Activated T-cell treated with anti-CD3 and anti-CD28 coated beads, Interleukin-2, amount 50 U/mL, for 72 hours (primary cell): ENCODE measurements around the gene TMEM143. TPM values are rescaled to one million over a fixed set of nuclear protein-coding genes. Genes with fewer than 3 reads are reported as not detected.
"Not testable (repeated sequence)": the region's sequence is repeated elsewhere in the genome, so short reads cannot be mapped to it uniquely, and the experiment has no call there.

Experiments used
- ATAC-seq, 2 donors: fragments of 150-1000 bp; cut with Tn5 transposase; replicated peaks in 1 of 2; 2 replicates each; pipeline ENCODE4 v1.10.0; 2021; ENCODE audit warnings: moderate library complexity in 2 of 2, mild to moderate bottlenecking in 1 of 2
- DNase-seq, 2 donors: peaks; one replicate each; pipeline ENCODE4 v3.0.0; 2021 to 2022; ENCODE audit warnings: mixed read lengths in 1 of 2
- H3K27ac Mint-ChIP-seq: one replicate; pipeline ENCODE4 v1.8.0; 2022; ENCODE audit warnings: mild to moderate bottlenecking, moderate library complexity, mixed read lengths
- H3K27me3 Mint-ChIP-seq: one replicate; pipeline ENCODE4 v1.8.0; 2022; ENCODE audit warnings: low read depth, mixed read lengths
- H3K36me3 Mint-ChIP-seq, 2 donors: one replicate each; pipeline ENCODE4 v1.8.0; 2022; ENCODE audit warnings: mixed read lengths in 2 of 2, mild to moderate bottlenecking in 1 of 2; ENCODE audit not compliant: insufficient read depth in 2 of 2
- H3K4me1 Mint-ChIP-seq: one replicate; pipeline ENCODE4 v1.8.0; 2022; ENCODE audit warnings: low read depth, mixed read lengths
- H3K4me3 Mint-ChIP-seq, 2 donors: one replicate each; pipeline ENCODE4 v1.8.0; 2022; ENCODE audit warnings: mild to moderate bottlenecking in 2 of 2, mixed read lengths in 2 of 2, moderate library complexity in 2 of 2
- H3K9me3 Mint-ChIP-seq, 2 donors: one replicate each; pipeline ENCODE4 v1.8.0; 2022; ENCODE audit warnings: mixed read lengths in 2 of 2
- total RNA-seq, 2 donors: library from RNA; stranded (reverse); gene quantifications; one replicate each; pipeline ENCODE4 v1.2.3, GENCODE V29; 2022

The TMEM143 gene
- total RNA-seq, 2 donors from 2014 or later: 20.9 to 26.2 TPM

DNA sequence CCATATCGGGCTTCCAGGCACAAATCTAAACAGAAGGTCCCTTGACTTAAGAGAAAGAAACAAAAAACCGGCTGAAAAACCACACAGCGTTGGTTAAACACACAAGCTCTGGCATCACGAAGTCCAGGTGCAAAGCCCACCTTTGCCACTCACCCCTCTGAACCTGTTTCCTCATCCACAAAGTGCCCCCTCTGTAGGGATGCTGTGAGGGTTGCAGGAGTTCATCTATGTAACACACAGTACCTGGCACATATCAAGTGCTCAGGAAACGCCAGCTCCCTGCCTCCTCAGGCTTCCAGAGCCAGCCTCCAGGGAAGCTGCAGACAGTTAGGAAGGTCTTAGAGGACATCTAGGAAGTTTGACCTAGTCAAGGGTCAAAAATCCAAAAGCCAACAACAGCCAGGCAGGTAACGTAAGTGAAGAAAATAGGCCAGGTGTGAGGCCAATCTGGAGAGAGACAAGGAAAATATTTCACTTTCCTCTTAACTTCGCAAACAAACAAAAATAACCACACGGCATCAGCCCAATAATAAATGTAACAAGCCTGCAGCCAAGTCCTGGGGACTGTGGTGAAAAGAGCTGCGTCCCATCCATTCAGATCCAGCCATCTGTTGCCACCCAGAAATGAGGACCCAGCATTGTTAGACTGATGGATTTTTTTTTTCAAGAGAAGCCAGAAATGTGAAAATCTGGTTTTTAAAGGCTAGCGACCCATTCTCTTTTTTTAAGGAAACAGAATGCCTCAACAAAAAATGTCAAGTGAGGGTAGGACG, 17.6 kb upstream of the TMEM143 start:
- H3K27me3 Mint-ChIP-seq: no peaks in the 10 kb centered on the region
- H3K27ac Mint-ChIP-seq: no peak overlapping the region
- H3K36me3 Mint-ChIP-seq: peaks cover 0 to 8% of the 10 kb centered on the region in 2 donors
- no peaks in the 10 kb centered on the region for H3K9me3 Mint-ChIP-seq
- ATAC-seq (no peak), DNase-seq (no peak)
- H3K4me3 Mint-ChIP-seq: no peak overlapping the region
- H3K4me1 Mint-ChIP-seq: no peaks in the 10 kb centered on the region

DNA sequence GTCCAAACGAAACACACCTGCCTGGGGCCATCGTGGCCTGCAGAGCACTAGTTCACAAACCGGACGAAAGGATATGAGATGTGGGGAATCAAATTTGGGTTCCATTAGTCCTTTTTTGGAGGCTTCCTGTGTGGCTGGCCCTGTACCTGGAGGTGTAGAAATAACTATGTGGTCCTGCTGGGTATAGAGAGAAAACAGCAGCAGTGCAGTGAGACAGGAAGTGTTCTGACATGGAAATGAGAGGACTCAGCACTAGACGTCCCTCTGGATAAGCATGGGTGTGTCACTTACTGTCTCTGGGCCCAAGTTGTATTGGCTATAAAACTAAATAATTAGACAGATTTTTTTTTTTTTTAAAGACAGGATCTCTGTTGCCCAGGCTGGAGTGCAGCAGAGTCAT, 15.3 kb upstream of the TMEM143 start:
- Mint-ChIP-seq H3K4me3 (no peak overlapping the region), H3K27ac (no peak overlapping the region), H3K36me3 (peaks cover 0 to 4% of the 10 kb centered on the region in 2 donors), H3K4me1 (no peaks in the 10 kb centered on the region), H3K27me3 (no peaks in the 10 kb centered on the region), H3K9me3 (no peaks in the 10 kb centered on the region)
- ATAC-seq: no peak
- no peak for DNase-seq

DNA sequence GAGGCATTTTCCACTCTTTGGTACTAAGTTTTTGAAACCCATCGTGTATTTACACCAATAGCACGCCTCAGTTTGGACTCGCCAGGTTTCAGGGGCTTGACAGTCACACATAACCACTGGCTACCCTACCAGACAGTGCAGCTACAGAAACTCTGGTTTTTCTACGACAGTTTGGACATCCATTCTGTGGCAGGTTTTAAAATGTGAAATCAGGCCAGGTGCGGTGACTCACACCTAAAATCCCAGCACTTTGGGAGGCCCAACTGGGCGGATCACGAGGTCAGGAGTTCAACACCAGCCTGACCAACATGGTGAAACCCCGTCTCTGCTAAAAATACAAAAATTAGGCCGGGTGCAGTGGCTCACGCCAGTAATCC, 14.4 kb upstream of the TMEM143 start:
- no peaks in the 10 kb centered on the region for H3K27me3 Mint-ChIP-seq

DNA sequence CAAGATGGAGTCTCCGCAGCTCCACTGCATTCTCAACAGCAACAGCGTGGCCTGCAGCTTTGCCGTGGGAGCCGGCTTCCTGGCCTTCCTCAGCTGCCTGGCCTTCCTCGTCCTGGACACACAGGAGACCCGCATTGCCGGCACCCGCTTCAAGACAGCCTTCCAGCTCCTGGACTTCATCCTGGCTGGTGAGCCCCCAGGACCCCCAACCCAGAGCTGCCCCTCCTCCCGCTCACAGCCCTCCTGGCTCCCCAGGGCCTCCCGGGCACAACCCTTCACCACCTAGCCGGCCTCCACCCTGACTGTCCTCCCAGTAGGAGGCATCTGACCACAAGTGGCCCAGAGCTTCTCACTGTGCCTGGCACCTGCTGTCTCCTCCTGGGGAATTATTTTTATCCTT, 9.8 kb upstream of the TMEM143 start:
- no peak for ATAC-seq
- no peaks in the 10 kb centered on the region for H3K27me3 Mint-ChIP-seq
- DNase-seq: no peak

More for the DNA sequence above, 14.4 kb upstream of the TMEM143 start:
- Mint-ChIP-seq H3K4me1 (no peaks in the 10 kb centered on the region), H3K36me3 (peaks cover 0 to 4% of the 10 kb centered on the region in 2 donors), H3K4me3 (no peak overlapping the region), H3K9me3 (no peaks in the 10 kb centered on the region), H3K27ac (no peak overlapping the region)
- ATAC-seq: no peak
- no peak for DNase-seq

DNA sequence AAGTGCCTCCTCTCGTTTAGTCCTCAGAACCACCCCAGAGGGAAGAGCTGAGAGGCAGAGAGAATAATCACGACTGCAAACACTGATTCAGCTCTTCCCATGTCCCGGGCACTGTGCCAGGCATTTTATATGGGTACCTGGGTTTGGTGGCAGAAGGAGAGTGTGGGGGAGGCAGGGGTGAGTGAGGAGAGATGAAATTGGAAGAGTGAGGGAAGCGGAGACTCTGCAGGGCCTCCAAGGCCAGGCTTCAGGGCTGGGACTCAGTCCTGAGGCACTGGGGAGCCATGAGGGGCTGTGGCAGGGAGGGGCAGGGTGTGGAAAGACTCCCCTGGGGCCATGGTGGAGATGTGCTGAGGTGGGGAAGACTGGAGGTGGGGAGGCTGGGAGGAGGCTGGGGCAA, 9.2 kb upstream of the TMEM143 start:
- no peaks in the 10 kb centered on the region for H3K9me3 Mint-ChIP-seq
- ATAC-seq: no peak
- no peaks in the 10 kb centered on the region for H3K36me3 Mint-ChIP-seq
- no peak overlapping the region for H3K27ac Mint-ChIP-seq
- no peak for DNase-seq
- no peaks in the 10 kb centered on the region for H3K4me1 Mint-ChIP-seq
- H3K4me3 Mint-ChIP-seq: no peak overlapping the region
- no peaks in the 10 kb centered on the region for H3K27me3 Mint-ChIP-seq

More for the DNA sequence above, 9.8 kb upstream of the TMEM143 start:
- Mint-ChIP-seq H3K4me3 (no peak overlapping the region), H3K36me3 (no peaks in the 10 kb centered on the region), H3K4me1 (no peaks in the 10 kb centered on the region), H3K27ac (no peak overlapping the region), H3K9me3 (no peaks in the 10 kb centered on the region)

DNA sequence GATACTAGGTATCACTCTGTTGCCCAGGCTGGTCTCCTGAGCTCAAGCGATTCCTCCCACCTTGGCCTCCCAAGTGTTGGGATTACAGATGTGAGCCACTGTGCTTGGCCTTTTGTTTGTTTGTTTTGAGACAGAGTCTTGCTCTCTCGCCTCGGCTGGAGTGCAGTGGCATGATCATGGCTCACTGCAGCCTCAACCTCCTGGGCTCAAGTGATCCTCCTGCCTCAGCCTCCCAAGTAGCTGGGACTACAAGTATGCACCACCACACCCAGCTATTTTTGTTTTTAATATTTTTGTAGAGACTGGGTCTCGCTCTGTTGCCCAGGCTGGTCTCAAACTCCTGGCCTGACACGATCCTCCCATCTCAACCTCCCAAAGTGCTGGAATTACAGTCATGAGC, 8.0 kb upstream of the TMEM143 start:
- H3K4me3 Mint-ChIP-seq, H3K9me3 Mint-ChIP-seq, H3K4me1 Mint-ChIP-seq, DNase-seq, ATAC-seq, H3K36me3 Mint-ChIP-seq, H3K27ac Mint-ChIP-seq, H3K27me3 Mint-ChIP-seq: not testable (repeated sequence)

DNA sequence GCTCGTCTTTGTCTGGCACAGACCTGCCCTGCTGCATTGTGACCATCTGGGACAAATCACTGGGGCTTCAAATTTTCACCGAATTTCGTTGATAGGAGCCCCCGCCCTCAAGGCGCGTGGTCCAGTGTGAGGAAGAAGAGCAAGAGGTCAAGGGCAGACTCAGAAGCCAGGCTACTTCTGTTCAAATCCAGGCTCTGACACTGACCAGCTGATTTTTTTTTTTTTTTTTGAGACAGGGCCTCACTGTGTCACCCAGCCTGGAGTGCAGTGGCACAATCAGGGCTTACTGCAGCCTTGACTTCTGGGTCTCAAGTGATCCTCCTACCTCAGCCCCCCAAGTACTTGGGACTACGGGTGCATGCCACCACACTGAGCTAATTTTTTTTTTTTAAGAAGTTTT, 7.6 kb upstream of the TMEM143 start:
- no peaks in the 10 kb centered on the region for H3K36me3 Mint-ChIP-seq
- ATAC-seq (no peak), DNase-seq (no peak)
- H3K27me3 Mint-ChIP-seq: no peaks in the 10 kb centered on the region
- no peak overlapping the region for H3K27ac Mint-ChIP-seq
- no peaks in the 10 kb centered on the region for H3K9me3 Mint-ChIP-seq
- no peaks in the 10 kb centered on the region for H3K4me1 Mint-ChIP-seq
- H3K4me3 Mint-ChIP-seq: no peak overlapping the region

DNA sequence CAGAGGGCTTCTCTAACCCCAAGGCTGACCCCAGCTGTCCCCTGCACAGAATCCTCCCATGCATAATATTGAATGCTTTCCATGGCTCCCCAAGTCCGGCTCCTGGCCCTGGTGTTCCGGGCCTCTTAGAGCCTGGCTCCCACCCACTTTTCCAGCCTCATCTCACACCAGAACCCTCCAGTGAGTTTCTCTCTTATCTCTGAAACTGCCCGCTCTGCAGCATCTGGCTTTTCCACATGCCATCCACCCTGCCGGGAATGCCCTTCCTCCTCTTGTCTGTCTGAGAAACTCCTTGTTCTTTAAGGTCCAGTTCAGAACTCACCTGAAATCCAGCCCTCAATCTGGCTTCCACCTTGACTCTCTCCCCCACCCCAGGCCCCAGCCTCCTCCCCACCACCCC, 7.2 kb upstream of the TMEM143 start:
- no peak for DNase-seq
- Mint-ChIP-seq H3K27me3 (no peaks in the 10 kb centered on the region), H3K36me3 (no peaks in the 10 kb centered on the region), H3K27ac (no peak overlapping the region), H3K4me3 (no peak overlapping the region), H3K9me3 (no peaks in the 10 kb centered on the region), H3K4me1 (no peaks in the 10 kb centered on the region)
- no peak for ATAC-seq

DNA sequence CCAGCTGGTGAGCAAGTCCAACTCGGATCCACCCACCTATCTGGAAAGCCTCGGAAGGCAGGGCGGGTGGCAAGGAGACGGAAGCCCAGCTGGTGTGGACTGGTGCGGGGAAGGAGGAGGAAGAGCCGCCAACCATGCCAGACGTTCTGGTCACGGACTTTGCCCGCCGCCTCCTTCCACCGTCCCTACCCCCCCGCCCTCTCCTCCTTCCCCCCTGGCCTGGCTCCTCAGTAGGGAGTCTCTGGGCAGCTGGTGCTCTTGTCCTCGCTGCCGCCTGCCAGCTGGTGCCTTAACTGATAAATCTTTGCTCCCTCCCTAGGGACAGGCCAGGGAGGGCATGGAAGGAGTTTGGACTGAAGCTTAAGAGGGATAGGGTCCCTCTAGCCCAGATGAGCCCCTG, 5.2 kb upstream of the TMEM143 start:
- no peaks in the 10 kb centered on the region for H3K27me3 Mint-ChIP-seq

DNA sequence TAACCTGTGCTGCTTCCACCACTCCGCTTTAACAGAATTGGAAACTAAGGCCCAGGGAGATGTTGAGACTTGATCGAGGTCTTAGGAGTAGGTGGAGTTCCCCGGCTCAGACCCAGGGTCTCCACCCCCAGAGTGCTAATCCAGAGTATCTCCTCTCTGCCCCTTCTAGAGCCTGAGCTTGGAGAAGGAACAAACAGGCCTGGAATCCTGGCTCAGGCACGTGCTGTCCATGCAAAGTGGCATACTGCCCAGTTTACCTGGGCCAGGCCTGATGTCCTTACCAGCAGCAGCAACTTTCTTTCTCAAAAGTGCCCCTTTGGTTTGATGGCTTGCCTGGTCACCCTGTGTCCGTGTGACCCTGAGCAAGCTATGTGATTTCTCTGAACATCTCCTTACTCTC, 4.1 kb upstream of the TMEM143 start:
- no peaks in the 10 kb centered on the region for H3K9me3 Mint-ChIP-seq
- no peak for DNase-seq
- peaks cover 0 to 1% of the 10 kb centered on the region in 2 donors for H3K36me3 Mint-ChIP-seq
- H3K27me3 Mint-ChIP-seq: no peaks in the 10 kb centered on the region
- H3K4me3 Mint-ChIP-seq: no peak overlapping the region
- H3K27ac Mint-ChIP-seq: no peak overlapping the region
- ATAC-seq: no peak
- peaks cover 9% of the 10 kb centered on the region for H3K4me1 Mint-ChIP-seq

More for the DNA sequence above, 5.2 kb upstream of the TMEM143 start:
- Mint-ChIP-seq H3K4me3 (no peak overlapping the region), H3K36me3 (peaks cover 0 to under 1% of the 10 kb centered on the region in 2 donors), H3K9me3 (no peaks in the 10 kb centered on the region), H3K4me1 (peaks cover 7% of the 10 kb centered on the region), H3K27ac (no peak overlapping the region)
- no peak for DNase-seq
- ATAC-seq: no peak

DNA sequence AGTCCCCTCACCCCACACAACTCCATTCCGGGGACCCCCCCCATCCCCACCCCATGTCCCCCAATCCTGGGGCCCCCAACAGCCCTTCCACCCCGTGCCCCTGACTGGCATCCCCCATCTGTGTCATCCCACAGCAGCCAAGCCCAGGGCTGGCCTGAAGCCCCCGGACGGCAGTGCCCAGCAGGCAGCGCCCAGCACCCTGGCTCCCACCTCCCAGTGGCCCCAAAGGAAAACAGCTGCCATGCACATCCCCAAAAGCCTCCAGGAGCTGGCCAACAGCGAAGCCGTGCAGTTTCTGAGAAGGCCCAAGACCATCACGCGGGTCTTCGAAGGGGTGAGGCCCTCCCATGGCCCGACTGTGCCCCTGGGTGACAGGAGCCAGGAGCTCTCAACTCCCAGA, 1.9 kb upstream of the TMEM143 start:
- peaks cover 13% of the 10 kb centered on the region for H3K4me1 Mint-ChIP-seq

DNA sequence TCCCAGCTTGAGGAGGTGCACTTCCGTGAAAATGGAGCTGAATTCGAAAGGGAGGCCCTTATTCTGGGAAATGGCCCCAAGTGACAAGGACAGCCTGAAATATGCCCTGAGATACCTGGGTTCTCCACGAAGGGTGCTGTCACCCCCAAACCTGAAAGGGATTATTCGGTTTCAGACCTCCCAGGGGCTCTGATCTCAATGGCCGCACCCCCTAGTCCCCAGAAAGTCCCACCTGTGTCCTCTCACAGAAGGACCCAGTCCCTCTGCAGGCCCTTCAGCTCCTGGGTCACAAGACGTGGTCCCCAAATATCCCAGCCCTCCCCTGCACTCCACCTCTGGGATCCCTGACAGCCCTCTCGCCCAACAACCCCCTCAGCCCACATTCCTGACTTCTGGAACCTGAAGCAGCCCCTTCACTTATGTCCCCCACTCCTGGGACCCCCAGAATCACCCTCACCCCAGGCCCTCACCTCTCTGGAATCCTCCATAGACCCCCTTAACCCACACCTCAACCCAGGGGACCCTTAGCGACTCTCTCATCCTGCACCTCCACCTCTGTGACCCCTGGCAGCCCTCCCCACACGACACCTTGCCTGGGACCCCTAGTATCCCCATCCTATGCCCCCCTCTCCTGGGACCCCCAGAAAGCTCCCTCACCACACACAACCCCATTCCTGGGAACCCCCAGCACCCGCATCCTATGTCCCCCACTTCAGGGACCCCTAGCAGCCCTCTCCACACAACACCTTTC, 1.0 kb upstream of the TMEM143 start:
- no peaks in the 10 kb centered on the region for H3K9me3 Mint-ChIP-seq
- H3K36me3 Mint-ChIP-seq: peaks cover 0 to 1% of the 10 kb centered on the region in 2 donors

More for the DNA sequence above, 1.9 kb upstream of the TMEM143 start:
- no peak for DNase-seq
- peaks cover 0 to 1% of the 10 kb centered on the region in 2 donors for H3K36me3 Mint-ChIP-seq
- no peaks in the 10 kb centered on the region for H3K9me3 Mint-ChIP-seq
- H3K4me3 Mint-ChIP-seq: no peak overlapping the region
- no peak overlapping the region for H3K27ac Mint-ChIP-seq
- H3K27me3 Mint-ChIP-seq: no peaks in the 10 kb centered on the region
- no peak for ATAC-seq

DNA sequence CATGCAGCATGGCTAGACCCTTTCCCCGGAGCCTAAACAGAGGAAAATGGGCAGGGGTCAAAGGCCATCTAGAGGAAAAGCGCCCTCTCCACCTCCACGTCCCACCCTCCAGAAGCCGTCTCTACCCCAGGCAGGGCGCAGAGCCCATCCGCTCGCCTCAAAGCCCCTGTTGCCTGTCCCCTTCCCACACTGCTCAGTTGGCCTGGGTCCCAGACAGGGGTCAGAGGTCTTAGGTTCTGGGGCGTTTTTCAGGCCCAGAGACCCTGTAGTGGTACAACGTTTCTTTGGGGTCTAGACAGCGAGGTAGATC, 285 bp downstream of the TMEM143 start:
- Mint-ChIP-seq H3K27ac (peak overlapping the region; percentile 63), H3K9me3 (no peaks in the 10 kb centered on the region), H3K27me3 (no peaks in the 10 kb centered on the region), H3K4me1 (peaks cover 13% of the 10 kb centered on the region), H3K4me3 (peak overlapping the region; percentile 91 to 93), H3K36me3 (peaks cover 0 to 1% of the 10 kb centered on the region in 2 donors)
- ATAC-seq: peak; percentile 14
- peak in 1 of 2 donors; percentile 36 for DNase-seq

More for the DNA sequence above, 1.0 kb upstream of the TMEM143 start:
- peaks cover 13% of the 10 kb centered on the region for H3K4me1 Mint-ChIP-seq
- DNase-seq (no peak), ATAC-seq (no peak)
- no peaks in the 10 kb centered on the region for H3K27me3 Mint-ChIP-seq
- peak overlapping the region; percentile 91 to 93 for H3K4me3 Mint-ChIP-seq
- peak overlapping the region; percentile 87 for H3K27ac Mint-ChIP-seq
